ENCODE data around the gene IDE.

IDE gene

GRCh38 chr10:92573798-92574547 is at the start of gene IDE:
TSS of gene IDE (minus strand) at chr10:92574093. CDS start at chr10:92574019, 74 bp downstream.
- Histone ChIP-seq H3K27me3 (ENCODE audit: control insufficient read depth, insufficient read depth, low read length) (peaks cover 2% of the 10 kb centered on the region), H3K9me3 (ENCODE audit: control insufficient read depth, insufficient read depth, low read length) (no peaks in the 10 kb centered on the region), H3K4me3 (ENCODE audit: low read depth, low read length) (peak within 1 kb of the TSS; percentile 89), H3K36me3 (ENCODE audit: control insufficient read depth, insufficient read depth, low read length) (no peaks in the 10 kb centered on the region), H3K9ac (ENCODE audit: low read depth, low read length) (peak within 1 kb of the TSS; percentile 89), H3K4me1 (ENCODE audit: control insufficient read depth, insufficient read depth, low read length) (no peaks in the 10 kb centered on the region)

GRCh38 chr10:92619368-92619767 is 45.5 kb upstream of the IDE start:
- H3K9me3 ChIP-seq (ENCODE audit: control insufficient read depth, insufficient read depth, low read length): no peaks in the 10 kb centered on the region
- H3K9ac ChIP-seq (ENCODE audit: low read depth, low read length): no peak overlapping the region
- H3K4me1 ChIP-seq (ENCODE audit: control insufficient read depth, insufficient read depth, low read length): no peaks in the 10 kb centered on the region
- H3K27me3 ChIP-seq (ENCODE audit: control insufficient read depth, insufficient read depth, low read length): no peaks in the 10 kb centered on the region
- H3K36me3 ChIP-seq (ENCODE audit: control insufficient read depth, insufficient read depth, low read length): peaks cover 17% of the 10 kb centered on the region
- H3K4me3 ChIP-seq (ENCODE audit: low read depth, low read length): no peak overlapping the region

GRCh38 chr10:92615515-92615914 is 41.6 kb upstream of the IDE start:
- H3K9me3 ChIP-seq (ENCODE audit: control insufficient read depth, insufficient read depth, low read length): no peaks in the 10 kb centered on the region
- H3K36me3 ChIP-seq (ENCODE audit: control insufficient read depth, insufficient read depth, low read length): peaks cover 20% of the 10 kb centered on the region
- H3K9ac ChIP-seq (ENCODE audit: low read depth, low read length): no peak overlapping the region
- no peak overlapping the region for H3K4me3 ChIP-seq (ENCODE audit: low read depth, low read length)
- H3K27me3 ChIP-seq (ENCODE audit: control insufficient read depth, insufficient read depth, low read length): no peaks in the 10 kb centered on the region
- no peaks in the 10 kb centered on the region for H3K4me1 ChIP-seq (ENCODE audit: control insufficient read depth, insufficient read depth, low read length)

- Histone ChIP-seq H3K36me3 (ENCODE audit: control insufficient read depth, insufficient read depth, low read length) (peaks cover 5% of the 10 kb centered on the region), H3K4me1 (ENCODE audit: control insufficient read depth, insufficient read depth, low read length) (no peaks in the 10 kb centered on the region)
Measured at GRCh38 chr10:92604841-92605240, 30.9 kb upstream of the IDE start.

GRCh38 chr10:92598321-92598720 is 24.4 kb upstream of the IDE start:
- H3K4me1 ChIP-seq (ENCODE audit: control insufficient read depth, insufficient read depth, low read length): no peaks in the 10 kb centered on the region
- H3K4me3 ChIP-seq (ENCODE audit: low read depth, low read length): no peak overlapping the region
- no peaks in the 10 kb centered on the region for H3K9me3 ChIP-seq (ENCODE audit: control insufficient read depth, insufficient read depth, low read length)
- H3K27me3 ChIP-seq (ENCODE audit: control insufficient read depth, insufficient read depth, low read length): no peaks in the 10 kb centered on the region
- H3K9ac ChIP-seq (ENCODE audit: low read depth, low read length): no peak overlapping the region
- no peaks in the 10 kb centered on the region for H3K36me3 ChIP-seq (ENCODE audit: control insufficient read depth, insufficient read depth, low read length)

More at GRCh38 chr10:92604841-92605240, 30.9 kb upstream of the IDE start:
- Histone ChIP-seq H3K9me3 (ENCODE audit: control insufficient read depth, insufficient read depth, low read length) (no peaks in the 10 kb centered on the region), H3K9ac (ENCODE audit: low read depth, low read length) (no peak overlapping the region), H3K27me3 (ENCODE audit: control insufficient read depth, insufficient read depth, low read length) (no peaks in the 10 kb centered on the region), H3K4me3 (ENCODE audit: low read depth, low read length) (no peak overlapping the region)

GRCh38 chr10:92595505-92595904 is 21.6 kb upstream of the IDE start:
- H3K4me3 ChIP-seq (ENCODE audit: low read depth, low read length): no peak overlapping the region
- no peaks in the 10 kb centered on the region for H3K9me3 ChIP-seq (ENCODE audit: control insufficient read depth, insufficient read depth, low read length)
- no peaks in the 10 kb centered on the region for H3K36me3 ChIP-seq (ENCODE audit: control insufficient read depth, insufficient read depth, low read length)
- H3K4me1 ChIP-seq (ENCODE audit: control insufficient read depth, insufficient read depth, low read length): no peaks in the 10 kb centered on the region
- no peaks in the 10 kb centered on the region for H3K27me3 ChIP-seq (ENCODE audit: control insufficient read depth, insufficient read depth, low read length)
- H3K9ac ChIP-seq (ENCODE audit: low read depth, low read length): no peak overlapping the region

GRCh38 chr10:92593619-92594588 is 20.0 kb upstream of the IDE start:
- Histone ChIP-seq H3K9ac (ENCODE audit: low read depth, low read length) (peak overlapping the region; percentile 5), H3K27me3 (ENCODE audit: control insufficient read depth, insufficient read depth, low read length) (no peaks in the 10 kb centered on the region), H3K4me3 (ENCODE audit: low read depth, low read length) (peak overlapping the region; percentile 61), H3K4me1 (ENCODE audit: control insufficient read depth, insufficient read depth, low read length) (no peaks in the 10 kb centered on the region), H3K9me3 (ENCODE audit: control insufficient read depth, insufficient read depth, low read length) (no peaks in the 10 kb centered on the region), H3K36me3 (ENCODE audit: control insufficient read depth, insufficient read depth, low read length) (no peaks in the 10 kb centered on the region)

- peak within 1 kb of the TSS; percentile 61 for H3K4me3 ChIP-seq (ENCODE audit: low read depth, low read length)
- H3K4me1 ChIP-seq (ENCODE audit: control insufficient read depth, insufficient read depth, low read length): no peaks in the 10 kb centered on the region
- H3K9me3 ChIP-seq (ENCODE audit: control insufficient read depth, insufficient read depth, low read length): no peaks in the 10 kb centered on the region
- no peaks in the 10 kb centered on the region for H3K36me3 ChIP-seq (ENCODE audit: control insufficient read depth, insufficient read depth, low read length)
- H3K9ac ChIP-seq (ENCODE audit: low read depth, low read length): peak within 1 kb of the TSS; percentile 71
- H3K27me3 ChIP-seq (ENCODE audit: control insufficient read depth, insufficient read depth, low read length): no peaks in the 10 kb centered on the region
Measured at GRCh38 chr10:92592761-92593618, 19.1 kb upstream of the IDE start, which contains the start of gene KIF11. TSS of gene KIF11 (plus strand) at chr10:92593130. CDS start at chr10:92593376, 246 bp downstream.

GRCh38 chr10:92591550-92592022 is 17.7 kb upstream of the IDE start:
- H3K27me3 ChIP-seq (ENCODE audit: control insufficient read depth, insufficient read depth, low read length): no peaks in the 10 kb centered on the region
- no peaks in the 10 kb centered on the region for H3K9me3 ChIP-seq (ENCODE audit: control insufficient read depth, insufficient read depth, low read length)
- H3K4me1 ChIP-seq (ENCODE audit: control insufficient read depth, insufficient read depth, low read length): no peaks in the 10 kb centered on the region
- H3K4me3 ChIP-seq (ENCODE audit: low read depth, low read length): peak overlapping the region; percentile 61
- H3K36me3 ChIP-seq (ENCODE audit: control insufficient read depth, insufficient read depth, low read length): no peaks in the 10 kb centered on the region
- H3K9ac ChIP-seq (ENCODE audit: low read depth, low read length): peak overlapping the region; percentile 39

GRCh38 chr10:92590623-92591549 is 17.0 kb upstream of the IDE start:
- Histone ChIP-seq H3K4me1 (ENCODE audit: control insufficient read depth, insufficient read depth, low read length) (no peaks in the 10 kb centered on the region), H3K36me3 (ENCODE audit: control insufficient read depth, insufficient read depth, low read length) (no peaks in the 10 kb centered on the region), H3K27me3 (ENCODE audit: control insufficient read depth, insufficient read depth, low read length) (no peaks in the 10 kb centered on the region), H3K9me3 (ENCODE audit: control insufficient read depth, insufficient read depth, low read length) (no peaks in the 10 kb centered on the region), H3K9ac (ENCODE audit: low read depth, low read length) (peak overlapping the region; percentile 39), H3K4me3 (ENCODE audit: low read depth, low read length) (peak overlapping the region; percentile 61)

Data from iPS-15b (cell line).